HEK293T (cell line): ENCODE results near the gene PITPNC1.

Source experiments
- ARNT ChIP-seq: fragments of 450-650 bp; IDR thresholded peaks from 2 replicates; pipeline ENCODE4 v1.6.1; 2017; ENCODE audit warnings: mild to moderate bottlenecking
- FOXA1 ChIP-seq: fragments of 450-650 bp; IDR thresholded peaks from 2 replicates; pipeline ENCODE4 v1.6.1; 2016; ENCODE audit warnings: mild to moderate bottlenecking
- L3MBTL2 ChIP-seq: fragments of 450-650 bp; conservative IDR thresholded peaks from 2 replicates; pipeline ENCODE4 v1.6.1; 2016; ENCODE audit warnings: mild to moderate bottlenecking
- SP1 ChIP-seq: fragments of 450-650 bp; IDR thresholded peaks from 2 replicates; pipeline ENCODE4 v1.6.1; 2017
- TARDBP ChIP-seq: fragments of 450-650 bp; IDR thresholded peaks from 2 replicates; pipeline ENCODE4 v1.6.1; 2016

GRCh38 chr17:67623767-67624166, 246.7 kb downstream of the PITPNC1 start:
- TF ChIP-seq TARDBP (no peak), SP1 (no peak), ARNT (no peak), FOXA1 (no peak), L3MBTL2 (no peak)
